Activated naive CD4-positive, alpha-beta T cell treated with anti-CD3 and anti-CD28 coated beads, Interleukin-2, amount 50 U/mL, for 24 hours (primary cell): ENCODE data around the gene PDIA2.

Experiments
- H3K27ac Mint-ChIP-seq: one replicate; pipeline ENCODE4 v1.8.0; 2021; ENCODE audit warnings: mild to moderate bottlenecking, mixed read lengths
- H3K27me3 Mint-ChIP-seq: one replicate; pipeline ENCODE4 v1.8.0; 2021; ENCODE audit warnings: mixed read lengths
- H3K36me3 Mint-ChIP-seq: one replicate; pipeline ENCODE4 v1.8.0; 2021; ENCODE audit warnings: mixed read lengths
- H3K4me1 Mint-ChIP-seq: one replicate; pipeline ENCODE4 v1.8.0; 2021; ENCODE audit warnings: mixed read lengths
- H3K4me3 Mint-ChIP-seq: one replicate; pipeline ENCODE4 v1.8.0; 2021; ENCODE audit warnings: mild to moderate bottlenecking, mixed read lengths
- H3K9me3 Mint-ChIP-seq: one replicate; pipeline ENCODE4 v1.8.0; 2021; ENCODE audit warnings: mixed read lengths

Gene PDIA2

GRCh38 chr16:270381-271255 is 12.3 kb upstream of the PDIA2 start:
- no peaks in the 10 kb centered on the region for H3K4me1 Mint-ChIP-seq
- H3K9me3 Mint-ChIP-seq: no peaks in the 10 kb centered on the region
- H3K36me3 Mint-ChIP-seq: no peaks in the 10 kb centered on the region
- H3K27me3 Mint-ChIP-seq: no peaks in the 10 kb centered on the region
- H3K4me3 Mint-ChIP-seq: no peak overlapping the region
- no peak overlapping the region for H3K27ac Mint-ChIP-seq

- Mint-ChIP-seq H3K27ac (peak overlapping the region; percentile 17), H3K4me1 (no peaks in the 10 kb centered on the region), H3K36me3 (no peaks in the 10 kb centered on the region), H3K4me3 (no peak overlapping the region), H3K27me3 (peaks cover 6% of the 10 kb centered on the region), H3K9me3 (no peaks in the 10 kb centered on the region)
Observed at GRCh38 chr16:272633-273546, 10.1 kb upstream of the PDIA2 start.

- Mint-ChIP-seq H3K27me3 (peaks cover 6% of the 10 kb centered on the region), H3K27ac (no peak overlapping the region), H3K4me3 (no peak overlapping the region), H3K4me1 (no peaks in the 10 kb centered on the region), H3K36me3 (no peaks in the 10 kb centered on the region), H3K9me3 (no peaks in the 10 kb centered on the region)
Observed at GRCh38 chr16:273547-274421, 9.2 kb upstream of the PDIA2 start.

- Mint-ChIP-seq H3K4me1 (peaks cover 5% of the 10 kb centered on the region), H3K4me3 (peak overlapping the region; percentile 51), H3K27me3 (peaks cover 9% of the 10 kb centered on the region), H3K27ac (no peak overlapping the region), H3K36me3 (no peaks in the 10 kb centered on the region), H3K9me3 (no peaks in the 10 kb centered on the region)
Observed at GRCh38 chr16:275041-275641, 7.8 kb upstream of the PDIA2 start.

- no peak within 1 kb of the TSS for H3K27ac Mint-ChIP-seq
- H3K36me3 Mint-ChIP-seq: no peaks in the 10 kb centered on the region
- peaks cover 9% of the 10 kb centered on the region for H3K27me3 Mint-ChIP-seq
- peak within 1 kb of the TSS; percentile 66 for H3K4me3 Mint-ChIP-seq
- peaks cover 5% of the 10 kb centered on the region for H3K4me1 Mint-ChIP-seq
- H3K9me3 Mint-ChIP-seq: no peaks in the 10 kb centered on the region
Observed at GRCh38 chr16:275786-276232, 7.2 kb upstream of the PDIA2 start, which contains the start of gene RGS11. RGS11 (minus strand) TSS chr16:275944; CDS start chr16:275911, 33 bp downstream.

- peaks cover 9% of the 10 kb centered on the region for H3K27me3 Mint-ChIP-seq
- H3K27ac Mint-ChIP-seq: no peak overlapping the region
- peak overlapping the region; percentile 66 for H3K4me3 Mint-ChIP-seq
- H3K4me1 Mint-ChIP-seq: peaks cover 5% of the 10 kb centered on the region
- H3K9me3 Mint-ChIP-seq: no peaks in the 10 kb centered on the region
- no peaks in the 10 kb centered on the region for H3K36me3 Mint-ChIP-seq
Observed at GRCh38 chr16:276426-277077, 6.4 kb upstream of the PDIA2 start.

GRCh38 chr16:278863-279366 is 4.0 kb upstream of the PDIA2 start:
- Mint-ChIP-seq H3K27ac (peak overlapping the region; percentile 3), H3K27me3 (peaks cover 9% of the 10 kb centered on the region), H3K36me3 (no peaks in the 10 kb centered on the region), H3K4me1 (peaks cover 5% of the 10 kb centered on the region), H3K9me3 (no peaks in the 10 kb centered on the region), H3K4me3 (peak overlapping the region; percentile 19)

DNA sequence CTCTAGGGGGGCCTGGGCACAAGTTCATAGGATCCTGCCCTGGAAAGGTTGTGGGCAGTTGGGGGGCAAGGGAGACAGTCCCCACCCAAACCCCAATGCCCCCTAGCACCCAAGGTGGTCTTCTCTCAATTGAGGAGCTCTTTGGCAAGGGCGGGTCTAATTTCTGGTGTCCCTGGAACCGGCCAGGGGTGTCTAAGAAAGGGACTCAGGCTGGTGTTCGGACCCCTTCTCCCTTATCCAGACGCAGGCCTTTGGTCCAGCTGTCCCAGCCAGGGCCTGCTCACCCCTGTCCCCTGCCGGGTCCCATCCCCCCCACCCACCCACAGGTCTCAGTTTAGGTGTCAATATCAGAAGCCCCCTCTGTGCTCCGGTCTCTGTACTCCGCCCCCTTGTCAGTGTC is 3.4 kb upstream of the PDIA2 start:
- H3K36me3 Mint-ChIP-seq: no peaks in the 10 kb centered on the region
- H3K27me3 Mint-ChIP-seq: peaks cover 9% of the 10 kb centered on the region
- peaks cover 5% of the 10 kb centered on the region for H3K4me1 Mint-ChIP-seq
- H3K4me3 Mint-ChIP-seq: peak overlapping the region; percentile 19
- H3K27ac Mint-ChIP-seq: no peak overlapping the region
- no peaks in the 10 kb centered on the region for H3K9me3 Mint-ChIP-seq

DNA sequence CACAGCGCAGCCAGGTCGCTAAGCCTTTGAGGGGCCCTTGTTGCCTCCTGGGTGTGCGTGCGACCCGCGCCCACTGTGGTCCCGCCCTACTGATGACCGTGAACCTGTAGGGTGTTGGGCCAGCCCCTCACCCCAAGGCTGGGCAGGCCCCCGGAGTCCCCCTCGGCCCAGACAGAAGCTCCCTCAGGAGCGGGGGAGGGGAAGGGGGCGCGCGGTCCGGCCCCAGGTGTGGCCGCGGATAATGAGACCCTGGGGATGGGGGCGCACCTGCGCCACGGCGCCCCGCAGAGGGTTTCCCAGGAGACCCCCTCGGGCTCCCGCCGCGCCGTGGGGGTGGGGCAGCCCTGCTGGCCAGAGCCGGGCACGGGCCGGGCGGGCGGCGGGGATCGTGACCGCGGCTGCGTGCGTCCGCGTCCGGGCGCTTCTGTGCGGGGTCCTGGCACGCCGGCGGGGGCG is 2.9 kb upstream of the PDIA2 start:
- no peaks in the 10 kb centered on the region for H3K36me3 Mint-ChIP-seq
- H3K27me3 Mint-ChIP-seq: peaks cover 9% of the 10 kb centered on the region
- H3K27ac Mint-ChIP-seq: no peak overlapping the region
- no peaks in the 10 kb centered on the region for H3K9me3 Mint-ChIP-seq
- peaks cover 5% of the 10 kb centered on the region for H3K4me1 Mint-ChIP-seq
- no peak overlapping the region for H3K4me3 Mint-ChIP-seq

DNA sequence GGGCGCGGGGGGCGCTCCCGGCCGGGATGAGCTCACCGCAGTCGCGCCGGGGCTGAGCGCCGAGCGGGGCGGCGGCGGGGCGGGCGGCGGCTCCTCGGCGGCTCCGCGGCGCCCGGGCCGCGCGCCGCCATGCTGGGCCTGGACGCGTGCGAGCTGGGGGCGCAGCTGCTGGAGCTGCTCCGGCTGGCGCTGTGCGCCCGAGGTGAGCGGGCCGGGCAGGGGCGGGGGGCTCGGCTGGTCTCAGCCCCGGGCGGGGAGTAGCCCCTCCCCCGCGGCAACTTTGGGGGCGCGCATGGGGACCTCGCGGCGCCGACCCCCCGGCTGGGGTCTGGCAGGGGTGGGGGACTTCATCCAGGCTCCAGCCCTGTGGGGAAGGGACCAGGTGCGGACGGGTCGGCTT is 2.4 kb upstream of the PDIA2 start, which contains the start of gene ARHGDIG:
Gene ARHGDIG (plus strand): TSS at position 40 of the 400 bp plus-strand sequence. CDS start 90 bp downstream, at position 130.
- H3K27me3 Mint-ChIP-seq: peaks cover 9% of the 10 kb centered on the region
- H3K4me3 Mint-ChIP-seq: no peak within 1 kb of the TSS
- no peaks in the 10 kb centered on the region for H3K9me3 Mint-ChIP-seq
- H3K27ac Mint-ChIP-seq: no peak within 1 kb of the TSS
- H3K4me1 Mint-ChIP-seq: peaks cover 5% of the 10 kb centered on the region
- no peaks in the 10 kb centered on the region for H3K36me3 Mint-ChIP-seq

DNA sequence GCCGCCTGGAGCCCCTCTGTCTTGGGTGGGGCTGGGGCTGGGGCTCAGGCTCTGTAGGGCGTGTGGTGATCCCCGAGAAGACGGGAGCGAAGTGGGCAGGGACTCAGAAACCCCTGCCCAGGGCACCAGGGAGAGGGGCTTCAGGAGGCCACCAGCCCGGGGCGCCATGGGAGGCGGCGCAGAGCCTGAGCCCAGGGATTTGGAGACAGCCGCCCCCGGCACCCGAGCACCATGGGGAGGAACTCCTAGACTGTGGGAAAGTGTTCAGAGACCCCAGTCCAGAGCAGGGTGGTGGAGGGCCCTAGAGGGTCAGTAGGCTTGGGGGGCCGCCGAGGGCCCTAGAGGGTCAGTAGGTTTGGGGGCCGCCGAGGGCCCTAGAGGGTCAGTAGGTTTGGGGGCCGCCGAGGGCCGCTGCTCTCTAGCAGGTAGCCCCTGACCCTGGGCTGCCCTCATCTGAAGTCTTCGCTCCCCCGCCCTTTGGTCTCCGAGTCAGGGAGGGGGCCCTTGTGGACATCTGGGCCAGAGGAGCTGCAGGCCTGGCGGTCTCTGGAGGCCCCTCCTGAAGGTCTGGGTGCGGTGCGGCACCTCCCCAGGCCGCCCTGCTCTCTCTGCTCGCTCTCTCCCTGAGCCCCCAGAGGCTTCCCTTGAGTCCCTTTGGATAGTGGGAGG is 1.8 kb upstream of the PDIA2 start:
- H3K4me3 Mint-ChIP-seq: no peak overlapping the region
- H3K36me3 Mint-ChIP-seq: no peaks in the 10 kb centered on the region
- no peaks in the 10 kb centered on the region for H3K9me3 Mint-ChIP-seq
- H3K27ac Mint-ChIP-seq: no peak overlapping the region
- H3K27me3 Mint-ChIP-seq: peaks cover 8% of the 10 kb centered on the region
- peaks cover 5% of the 10 kb centered on the region for H3K4me1 Mint-ChIP-seq

DNA sequence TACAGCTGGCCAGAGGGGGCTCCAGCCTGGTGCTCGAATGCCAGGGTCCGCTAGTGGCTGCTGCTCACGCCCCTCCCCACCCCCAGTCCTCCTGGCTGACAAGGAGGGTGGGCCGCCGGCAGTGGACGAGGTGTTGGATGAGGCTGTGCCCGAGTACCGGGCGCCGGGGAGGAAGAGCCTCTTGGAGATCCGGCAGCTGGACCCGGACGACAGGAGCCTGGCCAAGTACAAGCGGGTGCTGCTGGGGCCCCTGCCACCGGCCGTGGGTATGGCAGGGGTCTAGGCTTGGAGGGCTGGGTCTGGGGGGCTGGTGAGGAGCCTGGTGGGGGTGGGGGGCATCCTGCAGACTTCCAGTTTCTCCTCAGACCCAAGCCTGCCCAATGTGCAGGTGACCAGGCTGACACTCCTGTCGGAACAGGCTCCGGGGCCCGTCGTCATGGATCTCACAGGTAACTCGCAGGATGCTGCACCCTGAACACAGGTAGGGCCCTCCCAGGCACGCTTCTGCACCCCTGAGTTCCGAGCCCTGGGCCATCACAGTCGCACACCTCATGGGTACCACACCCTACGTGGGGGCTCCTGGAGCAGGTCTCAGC is 1.2 kb upstream of the PDIA2 start:
- Mint-ChIP-seq H3K36me3 (peaks cover 3% of the 10 kb centered on the region), H3K4me3 (no peak overlapping the region), H3K4me1 (peaks cover 5% of the 10 kb centered on the region)

GRCh38 chr16:282491-282890 is 473 bp upstream of the PDIA2 start:
- no peaks in the 10 kb centered on the region for H3K9me3 Mint-ChIP-seq
- no peak overlapping the region for H3K27ac Mint-ChIP-seq
- H3K36me3 Mint-ChIP-seq: peaks cover 5% of the 10 kb centered on the region
- H3K4me3 Mint-ChIP-seq: no peak overlapping the region
- peaks cover 3% of the 10 kb centered on the region for H3K27me3 Mint-ChIP-seq
- H3K4me1 Mint-ChIP-seq: peaks cover 5% of the 10 kb centered on the region

More for the DNA sequence above, 1.2 kb upstream of the PDIA2 start:
- H3K27ac Mint-ChIP-seq: peak overlapping the region; percentile 17
- peaks cover 4% of the 10 kb centered on the region for H3K27me3 Mint-ChIP-seq
- no peaks in the 10 kb centered on the region for H3K9me3 Mint-ChIP-seq
